Coronary artery (tissue), 2 donors: ENCODE measurements around the gene MT1A.
"Not testable (repeated sequence)": the region's sequence is repeated elsewhere in the genome, so short reads cannot be mapped to it uniquely, and the experiment has no call there.

Source experiments
- DNase-seq: peaks from one replicate; pipeline ENCODE4 v3.0.0-alpha.2; 2017; ENCODE audit warnings: low spot score
- H3K27ac ChIP-seq, 2 donors: fragments of 200-600 bp; sonication (generic); one replicate each; pipeline ENCODE4 v1.5.1; 2016 to 2019
- H3K4me3 ChIP-seq: fragments of 200-600 bp; sonication (generic); 2 replicates; pipeline ENCODE4 v1.5.1; 2016; ENCODE audit warnings: mild to moderate bottlenecking, moderate library complexity
- TF ChIP-seq, protein P1 (sequence below): fragments of 200-600 bp; sonication (generic); IDR thresholded peaks from one replicate; pipeline ENCODE4 v1.5.1; 2019; ENCODE audit warnings: antibody characterized with exemption

MT1A gene

DNA sequence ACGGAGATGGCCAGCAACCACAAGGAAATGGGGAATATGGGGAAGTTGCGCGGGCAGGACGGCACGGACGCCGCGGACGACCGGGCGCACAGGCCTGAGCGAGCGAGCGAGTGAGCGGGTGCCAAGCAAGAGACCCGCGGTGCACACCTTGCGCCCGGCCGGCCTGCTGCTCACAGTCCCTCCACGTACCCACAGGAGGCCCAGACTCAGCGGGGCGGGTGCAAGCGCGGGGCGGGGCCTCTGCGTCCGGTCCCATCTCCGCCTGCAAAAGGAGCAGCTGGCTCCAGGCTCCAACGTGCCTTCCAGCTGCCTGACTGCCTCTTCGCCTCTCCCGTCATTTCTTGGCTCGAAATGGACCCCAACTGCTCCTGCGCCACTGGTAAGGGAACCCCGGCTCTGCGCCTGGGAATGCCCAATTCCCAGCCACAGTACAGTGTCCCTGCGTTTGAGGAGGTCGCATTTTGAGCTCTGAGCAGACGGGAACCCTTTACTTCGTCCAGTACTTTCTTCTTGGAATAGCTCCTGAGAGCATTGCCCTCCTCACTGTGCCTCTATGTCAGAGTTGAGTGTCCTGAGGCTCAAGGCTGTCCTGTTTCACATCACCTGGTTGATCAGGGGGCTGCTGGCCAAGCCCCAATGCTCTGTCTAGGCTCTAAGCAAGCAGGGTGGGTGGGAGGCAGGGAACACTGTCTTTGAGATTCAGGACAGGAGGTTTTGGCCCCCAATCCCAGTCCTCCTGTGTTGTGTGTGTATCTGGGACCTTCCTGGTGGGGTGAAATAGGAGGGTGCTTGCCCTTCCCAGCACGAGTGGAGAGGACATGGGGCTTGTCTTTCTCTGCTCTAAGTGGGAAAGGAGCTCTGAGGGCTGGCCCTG, 21.0 kb upstream of the MT1A start:
- peak; percentile 86 for DNase-seq
- TF ChIP-seq, protein P1, sequence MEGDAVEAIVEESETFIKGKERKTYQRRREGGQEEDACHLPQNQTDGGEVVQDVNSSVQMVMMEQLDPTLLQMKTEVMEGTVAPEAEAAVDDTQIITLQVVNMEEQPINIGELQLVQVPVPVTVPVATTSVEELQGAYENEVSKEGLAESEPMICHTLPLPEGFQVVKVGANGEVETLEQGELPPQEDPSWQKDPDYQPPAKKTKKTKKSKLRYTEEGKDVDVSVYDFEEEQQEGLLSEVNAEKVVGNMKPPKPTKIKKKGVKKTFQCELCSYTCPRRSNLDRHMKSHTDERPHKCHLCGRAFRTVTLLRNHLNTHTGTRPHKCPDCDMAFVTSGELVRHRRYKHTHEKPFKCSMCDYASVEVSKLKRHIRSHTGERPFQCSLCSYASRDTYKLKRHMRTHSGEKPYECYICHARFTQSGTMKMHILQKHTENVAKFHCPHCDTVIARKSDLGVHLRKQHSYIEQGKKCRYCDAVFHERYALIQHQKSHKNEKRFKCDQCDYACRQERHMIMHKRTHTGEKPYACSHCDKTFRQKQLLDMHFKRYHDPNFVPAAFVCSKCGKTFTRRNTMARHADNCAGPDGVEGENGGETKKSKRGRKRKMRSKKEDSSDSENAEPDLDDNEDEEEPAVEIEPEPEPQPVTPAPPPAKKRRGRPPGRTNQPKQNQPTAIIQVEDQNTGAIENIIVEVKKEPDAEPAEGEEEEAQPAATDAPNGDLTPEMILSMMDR = no peak
- peak overlapping the region; percentile 66 to 70 for H3K27ac ChIP-seq
- peak overlapping the region; percentile 70 for H3K4me3 ChIP-seq

DNA sequence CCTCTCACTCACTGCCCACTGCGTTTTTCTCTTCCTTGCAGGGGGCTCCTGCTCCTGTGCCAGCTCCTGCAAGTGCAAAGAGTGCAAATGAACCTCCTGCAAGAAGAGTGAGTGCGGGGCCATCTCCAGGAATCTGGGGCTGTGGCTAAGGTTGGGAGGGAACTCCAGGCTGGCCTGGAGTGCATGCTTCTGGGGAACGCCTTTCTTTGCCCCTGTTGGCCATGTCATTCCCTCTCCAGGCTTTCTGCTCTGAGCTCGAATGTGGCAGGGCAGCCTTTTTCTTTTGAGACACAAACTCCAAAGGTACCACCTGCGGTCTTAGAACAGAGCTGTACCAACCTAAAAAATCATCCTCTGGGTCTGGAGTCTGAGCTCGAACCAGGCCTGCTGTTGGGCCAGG, 20.3 kb upstream of the MT1A start:
- peak overlapping the region in 1 of 2 donors; percentile 70 for H3K27ac ChIP-seq
- TF ChIP-seq, protein P1 = no peak
- peak overlapping the region; percentile 70 for H3K4me3 ChIP-seq
- no peak for DNase-seq

DNA sequence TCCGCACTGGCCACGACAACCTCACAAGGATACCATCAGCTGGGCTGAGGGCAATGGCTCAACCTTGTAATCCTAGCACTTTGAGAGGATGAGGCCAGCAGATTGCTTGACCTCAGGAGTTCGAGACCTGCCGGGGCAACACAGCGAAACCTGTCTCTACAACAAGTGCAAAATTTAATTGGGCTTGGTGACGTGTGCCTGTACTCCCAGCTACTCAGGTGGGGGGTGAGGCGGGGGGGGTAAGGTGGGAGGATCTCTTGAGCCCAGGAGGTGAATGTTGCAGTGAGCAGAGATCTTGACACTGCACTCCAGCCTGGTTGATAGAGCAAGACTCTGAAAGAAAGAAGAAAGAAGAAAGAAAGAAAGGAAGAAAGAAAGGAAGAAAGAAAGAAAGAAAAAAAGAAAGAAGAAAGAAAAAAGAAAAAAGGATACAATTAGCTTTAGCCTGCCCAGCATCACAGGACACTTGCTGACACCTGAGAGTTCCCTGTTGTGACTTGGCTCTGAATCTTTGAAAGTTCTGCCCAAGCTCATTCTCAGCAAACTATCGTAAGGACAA, 18.0 kb upstream of the MT1A start:
- TF ChIP-seq, protein P1 = no peak
- Histone ChIP-seq H3K27ac (no peak overlapping the region), H3K4me3 (no peak overlapping the region)
- DNase-seq = no peak

- H3K4me3 ChIP-seq, DNase-seq: not testable (repeated sequence)
- peak overlapping the region in 1 of 2 donors; percentile 36 for H3K27ac ChIP-seq
Measured at GRCh38 chr16:56621665-56622445, 16.6 kb upstream of the MT1A start.

DNA sequence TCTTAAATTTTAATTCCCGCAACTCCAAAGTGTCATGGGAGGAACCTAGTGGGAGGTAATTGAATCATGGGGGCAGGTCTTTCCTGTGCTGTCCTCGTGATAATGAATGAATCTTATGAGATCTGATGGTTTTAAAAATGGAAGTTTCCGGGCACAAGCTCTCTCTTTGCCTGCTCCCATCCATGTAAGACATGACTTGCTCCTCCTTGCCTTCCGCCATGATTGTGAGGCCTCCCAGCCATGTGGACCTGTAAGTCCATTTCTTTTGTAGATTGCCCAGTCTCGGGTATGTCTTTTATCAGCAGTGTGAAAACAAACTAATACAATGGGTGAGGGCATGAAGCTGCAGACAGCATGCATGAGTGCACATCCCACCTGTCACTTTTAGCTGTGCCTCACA, 15.3 kb upstream of the MT1A start:
- H3K4me3 ChIP-seq, H3K27ac ChIP-seq: not testable (repeated sequence)

GRCh38 chr16:56623637-56624036, 14.8 kb upstream of the MT1A start:
- no peak overlapping the region for H3K27ac ChIP-seq
- no peak overlapping the region for H3K4me3 ChIP-seq
- TF ChIP-seq, protein P1 = no peak
- DNase-seq = no peak

More for the DNA sequence above, 15.3 kb upstream of the MT1A start:
- not testable (repeated sequence) for DNase-seq

DNA sequence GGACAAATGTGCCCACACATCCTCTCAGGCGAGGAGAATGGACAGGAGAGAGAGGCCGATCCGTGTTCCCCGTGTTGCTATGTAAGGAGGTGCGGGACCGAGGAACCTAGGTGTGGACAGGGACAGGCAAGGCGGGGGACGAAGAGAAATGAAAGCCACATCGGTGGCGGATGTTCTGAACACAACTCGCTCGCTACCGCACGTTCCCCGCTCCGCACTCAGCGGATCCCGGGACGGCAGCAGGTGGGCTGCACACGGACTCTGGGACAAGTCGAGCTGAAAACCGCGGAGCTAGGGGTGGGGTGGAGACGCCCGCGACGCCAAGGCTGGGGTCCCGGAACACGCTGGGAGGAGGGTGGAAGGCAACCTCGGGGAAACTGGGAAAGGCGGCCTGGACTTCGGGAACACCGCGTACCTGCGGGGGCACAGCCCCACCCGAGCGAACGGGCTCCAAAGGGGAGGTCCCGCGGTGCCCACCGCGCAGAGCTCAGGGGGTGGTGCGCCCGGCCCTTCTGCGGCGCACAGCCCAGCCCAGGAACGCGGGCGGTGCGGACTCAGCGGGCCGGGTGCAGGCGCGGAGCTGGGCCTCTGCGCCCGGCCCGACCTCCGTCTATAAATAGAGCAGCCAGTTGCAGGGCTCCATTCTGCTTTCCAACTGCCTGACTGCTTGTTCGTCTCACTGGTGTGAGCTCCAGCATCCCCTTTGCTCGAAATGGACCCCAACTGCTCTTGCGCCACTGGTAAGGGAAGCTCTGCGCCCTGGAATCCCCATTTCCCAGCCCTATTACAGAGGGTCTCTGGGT, 13.1 kb upstream of the MT1A start, which contains the start of gene MT1E:
TSS of gene MT1E (plus strand) at position 642 of the 803 bp plus-strand sequence. CDS start at position 713, 71 bp downstream.
- Histone ChIP-seq H3K4me3 (peak within 1 kb of the TSS; percentile 80), H3K27ac (peak within 1 kb of the TSS; percentile 94 to 96)
- TF ChIP-seq, protein P1 = no peak
- peak; percentile 93 for DNase-seq
